Upper lobe of left lung (tissue), 4 donors: ENCODE measurements around the gene PPP5C.

Source experiments
- CTCF ChIP-seq, 6 experiments: fragments of 450-650 bp in 4 of 6; fragments of 200-600 bp in 2 of 6; sonication (generic) in 2 of 6; IDR thresholded peaks; one replicate each; pipeline ENCODE4 v1.5.1; 2016 to 2019; ENCODE audit warnings: antibody characterized with exemption in 6 of 6
- POLR2A ChIP-seq, 4 donors: fragments of 450-650 bp; IDR thresholded peaks; one replicate each; pipeline ENCODE4 v1.5.1; 2016 to 2017; ENCODE audit warnings: antibody characterized with exemption in 4 of 4, mild to moderate bottlenecking in 2 of 4

- TF ChIP-seq POLR2A (IDR thresholded peaks at IDR 0.05) (no peak), CTCF (IDR thresholded peaks at IDR 0.05) (no peak)
Measured at GRCh38 chr19:46326608-46327007, 20.3 kb upstream of the PPP5C start.
